ENCODE data around the gene TEKT1. TPM values are rescaled to one million over a fixed set of nuclear protein-coding genes. Genes with fewer than 3 reads are reported as not detected.

TEKT1 gene
- total RNA-seq, 1 experiment from 2014 or later, result not detected

DNA sequence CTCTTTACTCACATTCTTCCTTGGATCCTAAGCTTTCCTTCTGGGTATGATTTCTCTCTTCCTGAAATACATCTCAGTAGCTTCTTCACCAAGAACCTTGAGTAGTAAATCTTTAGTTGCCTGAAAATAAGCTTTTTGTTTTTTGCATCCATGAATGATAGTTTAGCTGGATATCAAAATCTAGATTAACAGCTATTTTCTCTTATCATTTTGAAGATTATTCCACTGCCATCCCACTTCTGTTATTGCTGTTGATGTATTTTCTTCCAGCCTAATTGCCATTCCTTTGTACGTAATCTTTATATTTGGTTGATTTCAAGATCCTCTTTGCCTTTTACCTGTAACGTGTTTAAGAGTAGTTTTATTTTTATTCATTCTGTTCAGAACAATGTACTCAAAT lies 63.1 kb downstream of the TEKT1 start:
- Histone ChIP-seq H3K27me3 (ENCODE audit: control insufficient read depth, insufficient read depth, low read length) (no peaks in the 10 kb centered on the region; the same call in 1 of the 2 replicates), H3K36me3 (ENCODE audit: control insufficient read depth, insufficient read depth, low read length) (no peaks in the 10 kb centered on the region), H3K9me3 (ENCODE audit: control insufficient read depth, insufficient read depth, low read depth, low read length) (peaks cover 4% of the 10 kb centered on the region; the same call in 1 of the 2 replicates), H3K4me3 (ENCODE audit: low read depth in 2 of 2, low read length in 2 of 2) (no peak overlapping the region), H3K4me1 (ENCODE audit: control insufficient read depth, insufficient read depth, low read length) (no peaks in the 10 kb centered on the region), H3K27ac (ENCODE audit: low read length) (no peak overlapping the region)
- no peak for ATAC-seq
- BruUV-seq (replicated peaks), result no TSS peak
- DNase-seq (ENCODE audit: low read depth, low spot score), result no peak
- ChIA-PET POLR2A (no interaction called here), CTCF (no interaction called here)
- TF ChIP-seq SIN3A (IDR thresholded peaks at IDR 0.05; ENCODE audit: borderline replicate concordance, insufficient read depth, low read depth, low read length) (no peak), TCF7L2 (IDR thresholded peaks at IDR 0.05; ENCODE audit: low read depth, low read length) (no peak), POLR2AphosphoS5 (IDR thresholded peaks at IDR 0.05; ENCODE audit: low read depth, low read length) (no peak)
- TF ChIP-seq, protein P1, sequence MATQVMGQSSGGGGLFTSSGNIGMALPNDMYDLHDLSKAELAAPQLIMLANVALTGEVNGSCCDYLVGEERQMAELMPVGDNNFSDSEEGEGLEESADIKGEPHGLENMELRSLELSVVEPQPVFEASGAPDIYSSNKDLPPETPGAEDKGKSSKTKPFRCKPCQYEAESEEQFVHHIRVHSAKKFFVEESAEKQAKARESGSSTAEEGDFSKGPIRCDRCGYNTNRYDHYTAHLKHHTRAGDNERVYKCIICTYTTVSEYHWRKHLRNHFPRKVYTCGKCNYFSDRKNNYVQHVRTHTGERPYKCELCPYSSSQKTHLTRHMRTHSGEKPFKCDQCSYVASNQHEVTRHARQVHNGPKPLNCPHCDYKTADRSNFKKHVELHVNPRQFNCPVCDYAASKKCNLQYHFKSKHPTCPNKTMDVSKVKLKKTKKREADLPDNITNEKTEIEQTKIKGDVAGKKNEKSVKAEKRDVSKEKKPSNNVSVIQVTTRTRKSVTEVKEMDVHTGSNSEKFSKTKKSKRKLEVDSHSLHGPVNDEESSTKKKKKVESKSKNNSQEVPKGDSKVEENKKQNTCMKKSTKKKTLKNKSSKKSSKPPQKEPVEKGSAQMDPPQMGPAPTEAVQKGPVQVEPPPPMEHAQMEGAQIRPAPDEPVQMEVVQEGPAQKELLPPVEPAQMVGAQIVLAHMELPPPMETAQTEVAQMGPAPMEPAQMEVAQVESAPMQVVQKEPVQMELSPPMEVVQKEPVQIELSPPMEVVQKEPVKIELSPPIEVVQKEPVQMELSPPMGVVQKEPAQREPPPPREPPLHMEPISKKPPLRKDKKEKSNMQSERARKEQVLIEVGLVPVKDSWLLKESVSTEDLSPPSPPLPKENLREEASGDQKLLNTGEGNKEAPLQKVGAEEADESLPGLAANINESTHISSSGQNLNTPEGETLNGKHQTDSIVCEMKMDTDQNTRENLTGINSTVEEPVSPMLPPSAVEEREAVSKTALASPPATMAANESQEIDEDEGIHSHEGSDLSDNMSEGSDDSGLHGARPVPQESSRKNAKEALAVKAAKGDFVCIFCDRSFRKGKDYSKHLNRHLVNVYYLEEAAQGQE (IDR thresholded peaks at IDR 0.05; ENCODE audit: insufficient read depth in 1 of 2, low read depth in 2 of 2, low read length in 1 of 2), result no peak
- TF ChIP-seq, protein P2, sequence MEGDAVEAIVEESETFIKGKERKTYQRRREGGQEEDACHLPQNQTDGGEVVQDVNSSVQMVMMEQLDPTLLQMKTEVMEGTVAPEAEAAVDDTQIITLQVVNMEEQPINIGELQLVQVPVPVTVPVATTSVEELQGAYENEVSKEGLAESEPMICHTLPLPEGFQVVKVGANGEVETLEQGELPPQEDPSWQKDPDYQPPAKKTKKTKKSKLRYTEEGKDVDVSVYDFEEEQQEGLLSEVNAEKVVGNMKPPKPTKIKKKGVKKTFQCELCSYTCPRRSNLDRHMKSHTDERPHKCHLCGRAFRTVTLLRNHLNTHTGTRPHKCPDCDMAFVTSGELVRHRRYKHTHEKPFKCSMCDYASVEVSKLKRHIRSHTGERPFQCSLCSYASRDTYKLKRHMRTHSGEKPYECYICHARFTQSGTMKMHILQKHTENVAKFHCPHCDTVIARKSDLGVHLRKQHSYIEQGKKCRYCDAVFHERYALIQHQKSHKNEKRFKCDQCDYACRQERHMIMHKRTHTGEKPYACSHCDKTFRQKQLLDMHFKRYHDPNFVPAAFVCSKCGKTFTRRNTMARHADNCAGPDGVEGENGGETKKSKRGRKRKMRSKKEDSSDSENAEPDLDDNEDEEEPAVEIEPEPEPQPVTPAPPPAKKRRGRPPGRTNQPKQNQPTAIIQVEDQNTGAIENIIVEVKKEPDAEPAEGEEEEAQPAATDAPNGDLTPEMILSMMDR (IDR thresholded peaks at IDR 0.05), result no peak
- in situ Hi-C loops (cut with HindIII; ENCODE audit: low pct_unique_long_range_greater_than_20kb, low sequenced_read_pairs), result no loop called here
- intact Hi-C loops (cut with micrococcal nuclease; ENCODE audit: unreplicated experiment), result no loop called here

DNA sequence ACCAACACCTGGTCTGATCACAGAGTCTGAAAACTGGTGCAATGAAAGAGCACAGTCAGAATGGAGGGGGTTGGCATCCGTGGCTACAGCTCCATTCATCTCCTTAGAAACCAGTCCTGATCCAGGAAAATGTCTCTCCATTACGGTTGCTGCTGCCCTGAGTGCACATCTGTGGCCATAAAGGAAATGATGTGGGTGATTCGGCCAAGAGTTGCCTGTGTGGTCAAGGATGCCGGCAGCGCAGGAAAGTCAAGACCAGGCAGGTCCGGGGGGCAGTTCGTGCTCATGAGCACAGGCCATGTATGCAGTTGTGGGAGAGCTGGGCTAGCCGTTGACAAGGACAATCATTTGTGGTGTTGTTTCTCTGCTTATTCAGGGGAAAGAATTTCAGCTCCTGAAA lies 69.8 kb downstream of the TEKT1 start:
- in situ Hi-C loops (cut with HindIII; ENCODE audit: low pct_unique_long_range_greater_than_20kb, low sequenced_read_pairs), result no loop called here

More for the DNA sequence above, 69.8 kb downstream of the TEKT1 start:
- ChIA-PET POLR2A (no interaction called here), CTCF (no interaction called here)
- TF ChIP-seq, protein P2 (IDR thresholded peaks at IDR 0.05), result no peak
- TF ChIP-seq SIN3A (IDR thresholded peaks at IDR 0.05; ENCODE audit: borderline replicate concordance, insufficient read depth, low read depth, low read length) (no peak), POLR2AphosphoS5 (IDR thresholded peaks at IDR 0.05; ENCODE audit: low read depth, low read length) (no peak), TCF7L2 (IDR thresholded peaks at IDR 0.05; ENCODE audit: low read depth, low read length) (no peak)
- TF ChIP-seq, protein P1 (IDR thresholded peaks at IDR 0.05; ENCODE audit: insufficient read depth in 1 of 2, low read depth in 2 of 2, low read length in 1 of 2), result no peak
- Histone ChIP-seq H3K9me3 (ENCODE audit: control insufficient read depth, insufficient read depth, low read depth, low read length) (no peaks in the 10 kb centered on the region), H3K27ac (ENCODE audit: low read length) (no peak overlapping the region), H3K27me3 (ENCODE audit: control insufficient read depth, insufficient read depth, low read length) (no peaks in the 10 kb centered on the region), H3K4me1 (ENCODE audit: control insufficient read depth, insufficient read depth, low read length) (no peaks in the 10 kb centered on the region), H3K4me3 (ENCODE audit: low read depth in 2 of 2, low read length in 2 of 2) (no peak overlapping the region), H3K36me3 (ENCODE audit: control insufficient read depth, insufficient read depth, low read length) (no peaks in the 10 kb centered on the region)
- intact Hi-C loops (cut with micrococcal nuclease; ENCODE audit: unreplicated experiment), result no loop called here
- ATAC-seq, result no peak
- BruUV-seq (replicated peaks), result no TSS peak
- no peak for DNase-seq (ENCODE audit: low read depth, low spot score)
